Measurements from ENCODE around the gene IFT88.

The IFT88 gene

GRCh38 chr13:20573186-20573585 is 6.2 kb downstream of the IFT88 start:
- Histone ChIP-seq H3K9ac (ENCODE audit: low read length) (no peak overlapping the region), H3K27ac (ENCODE audit: low read depth, low read length) (no peak overlapping the region), H3K36me3 (ENCODE audit: control insufficient read depth, insufficient read depth, low read length) (peaks cover 4% of the 10 kb centered on the region), H3K4me1 (ENCODE audit: control insufficient read depth, insufficient read depth, low read length) (no peaks in the 10 kb centered on the region), H3K4me3 (ENCODE audit: low read length) (no peak overlapping the region), H3K27me3 (ENCODE audit: control insufficient read depth, insufficient read depth, low read length) (no peaks in the 10 kb centered on the region)

- no peak overlapping the region for H3K4me3 ChIP-seq (ENCODE audit: low read length)
- no peaks in the 10 kb centered on the region for H3K27me3 ChIP-seq (ENCODE audit: control insufficient read depth, insufficient read depth, low read length)
- H3K9ac ChIP-seq (ENCODE audit: low read length): no peak overlapping the region
- H3K36me3 ChIP-seq (ENCODE audit: control insufficient read depth, insufficient read depth, low read length): peaks cover 4% of the 10 kb centered on the region
- no peaks in the 10 kb centered on the region for H3K4me1 ChIP-seq (ENCODE audit: control insufficient read depth, insufficient read depth, low read length)
- no peak overlapping the region for H3K27ac ChIP-seq (ENCODE audit: low read depth, low read length)
These were observed 6.7 kb downstream of the IFT88 start for GRCh38 chr13:20573636-20574035.

GRCh38 chr13:20579191-20579590 is 12.2 kb downstream of the IFT88 start:
- Histone ChIP-seq H3K4me1 (ENCODE audit: control insufficient read depth, insufficient read depth, low read length) (no peaks in the 10 kb centered on the region), H3K27me3 (ENCODE audit: control insufficient read depth, insufficient read depth, low read length) (no peaks in the 10 kb centered on the region), H3K4me3 (ENCODE audit: low read length) (no peak overlapping the region), H3K36me3 (ENCODE audit: control insufficient read depth, insufficient read depth, low read length) (peaks cover 10% of the 10 kb centered on the region), H3K9ac (ENCODE audit: low read length) (no peak overlapping the region), H3K27ac (ENCODE audit: low read depth, low read length) (no peak overlapping the region)

GRCh38 chr13:20580257-20580656 is 13.3 kb downstream of the IFT88 start:
- Histone ChIP-seq H3K27ac (ENCODE audit: low read depth, low read length) (no peak overlapping the region), H3K27me3 (ENCODE audit: control insufficient read depth, insufficient read depth, low read length) (no peaks in the 10 kb centered on the region), H3K4me1 (ENCODE audit: control insufficient read depth, insufficient read depth, low read length) (no peaks in the 10 kb centered on the region), H3K4me3 (ENCODE audit: low read length) (no peak overlapping the region), H3K9ac (ENCODE audit: low read length) (no peak overlapping the region), H3K36me3 (ENCODE audit: control insufficient read depth, insufficient read depth, low read length) (peaks cover 10% of the 10 kb centered on the region)

GRCh38 chr13:20582026-20582425 is 15.1 kb downstream of the IFT88 start:
- no peak overlapping the region for H3K4me3 ChIP-seq (ENCODE audit: low read length)
- no peak overlapping the region for H3K9ac ChIP-seq (ENCODE audit: low read length)
- peaks cover 6% of the 10 kb centered on the region for H3K36me3 ChIP-seq (ENCODE audit: control insufficient read depth, insufficient read depth, low read length)
- H3K27me3 ChIP-seq (ENCODE audit: control insufficient read depth, insufficient read depth, low read length): no peaks in the 10 kb centered on the region
- H3K27ac ChIP-seq (ENCODE audit: low read depth, low read length): no peak overlapping the region
- no peaks in the 10 kb centered on the region for H3K4me1 ChIP-seq (ENCODE audit: control insufficient read depth, insufficient read depth, low read length)

- Histone ChIP-seq H3K4me3 (ENCODE audit: low read length) (no peak overlapping the region), H3K9ac (ENCODE audit: low read length) (no peak overlapping the region), H3K27me3 (ENCODE audit: control insufficient read depth, insufficient read depth, low read length) (no peaks in the 10 kb centered on the region), H3K36me3 (ENCODE audit: control insufficient read depth, insufficient read depth, low read length) (peaks cover 6% of the 10 kb centered on the region), H3K27ac (ENCODE audit: low read depth, low read length) (no peak overlapping the region), H3K4me1 (ENCODE audit: control insufficient read depth, insufficient read depth, low read length) (no peaks in the 10 kb centered on the region)
These were observed 16.9 kb downstream of the IFT88 start for GRCh38 chr13:20583803-20584293.

- H3K27me3 ChIP-seq (ENCODE audit: control insufficient read depth, insufficient read depth, low read length): no peaks in the 10 kb centered on the region
- no peak overlapping the region for H3K27ac ChIP-seq (ENCODE audit: low read depth, low read length)
- no peak overlapping the region for H3K9ac ChIP-seq (ENCODE audit: low read length)
- no peak overlapping the region for H3K4me3 ChIP-seq (ENCODE audit: low read length)
- H3K36me3 ChIP-seq (ENCODE audit: control insufficient read depth, insufficient read depth, low read length): no peaks in the 10 kb centered on the region
- no peaks in the 10 kb centered on the region for H3K4me1 ChIP-seq (ENCODE audit: control insufficient read depth, insufficient read depth, low read length)
These were observed 18.4 kb downstream of the IFT88 start for GRCh38 chr13:20585371-20585770.

- H3K27me3 ChIP-seq (ENCODE audit: control insufficient read depth, insufficient read depth, low read length): no peaks in the 10 kb centered on the region
- no peak overlapping the region for H3K27ac ChIP-seq (ENCODE audit: low read depth, low read length)
- no peaks in the 10 kb centered on the region for H3K36me3 ChIP-seq (ENCODE audit: control insufficient read depth, insufficient read depth, low read length)
- H3K4me1 ChIP-seq (ENCODE audit: control insufficient read depth, insufficient read depth, low read length): no peaks in the 10 kb centered on the region
- no peak overlapping the region for H3K9ac ChIP-seq (ENCODE audit: low read length)
- no peak overlapping the region for H3K4me3 ChIP-seq (ENCODE audit: low read length)
These were observed 21.7 kb downstream of the IFT88 start for GRCh38 chr13:20588529-20589110.

GRCh38 chr13:20590561-20590960 is 23.6 kb downstream of the IFT88 start:
- no peaks in the 10 kb centered on the region for H3K4me1 ChIP-seq (ENCODE audit: control insufficient read depth, insufficient read depth, low read length)
- no peaks in the 10 kb centered on the region for H3K27me3 ChIP-seq (ENCODE audit: control insufficient read depth, insufficient read depth, low read length)
- H3K4me3 ChIP-seq (ENCODE audit: low read length): no peak overlapping the region
- H3K36me3 ChIP-seq (ENCODE audit: control insufficient read depth, insufficient read depth, low read length): no peaks in the 10 kb centered on the region
- no peak overlapping the region for H3K9ac ChIP-seq (ENCODE audit: low read length)
- no peak overlapping the region for H3K27ac ChIP-seq (ENCODE audit: low read depth, low read length)

GRCh38 chr13:20592606-20593005 is 25.6 kb downstream of the IFT88 start:
- H3K9ac ChIP-seq (ENCODE audit: low read length): no peak overlapping the region
- peaks cover 2% of the 10 kb centered on the region for H3K36me3 ChIP-seq (ENCODE audit: control insufficient read depth, insufficient read depth, low read length)
- no peaks in the 10 kb centered on the region for H3K27me3 ChIP-seq (ENCODE audit: control insufficient read depth, insufficient read depth, low read length)
- H3K4me1 ChIP-seq (ENCODE audit: control insufficient read depth, insufficient read depth, low read length): no peaks in the 10 kb centered on the region
- no peak overlapping the region for H3K4me3 ChIP-seq (ENCODE audit: low read length)
- no peak overlapping the region for H3K27ac ChIP-seq (ENCODE audit: low read depth, low read length)

- H3K27ac ChIP-seq (ENCODE audit: low read depth, low read length): no peak overlapping the region
- H3K27me3 ChIP-seq (ENCODE audit: control insufficient read depth, insufficient read depth, low read length): no peaks in the 10 kb centered on the region
- H3K36me3 ChIP-seq (ENCODE audit: control insufficient read depth, insufficient read depth, low read length): peaks cover 2% of the 10 kb centered on the region
- H3K9ac ChIP-seq (ENCODE audit: low read length): no peak overlapping the region
- H3K4me1 ChIP-seq (ENCODE audit: control insufficient read depth, insufficient read depth, low read length): no peaks in the 10 kb centered on the region
- H3K4me3 ChIP-seq (ENCODE audit: low read length): no peak overlapping the region
These were observed 27.3 kb downstream of the IFT88 start for GRCh38 chr13:20594280-20594679.

GRCh38 chr13:20607015-20607414 is 40.1 kb downstream of the IFT88 start:
- Histone ChIP-seq H3K4me3 (ENCODE audit: low read length) (no peak overlapping the region), H3K27me3 (ENCODE audit: control insufficient read depth, insufficient read depth, low read length) (no peaks in the 10 kb centered on the region), H3K27ac (ENCODE audit: low read depth, low read length) (no peak overlapping the region), H3K9ac (ENCODE audit: low read length) (no peak overlapping the region), H3K36me3 (ENCODE audit: control insufficient read depth, insufficient read depth, low read length) (peaks cover 2% of the 10 kb centered on the region), H3K4me1 (ENCODE audit: control insufficient read depth, insufficient read depth, low read length) (no peaks in the 10 kb centered on the region)

- Histone ChIP-seq H3K36me3 (ENCODE audit: control insufficient read depth, insufficient read depth, low read length) (peaks cover 2% of the 10 kb centered on the region), H3K9ac (ENCODE audit: low read length) (no peak overlapping the region), H3K4me3 (ENCODE audit: low read length) (no peak overlapping the region), H3K27me3 (ENCODE audit: control insufficient read depth, insufficient read depth, low read length) (no peaks in the 10 kb centered on the region), H3K27ac (ENCODE audit: low read depth, low read length) (no peak overlapping the region), H3K4me1 (ENCODE audit: control insufficient read depth, insufficient read depth, low read length) (no peaks in the 10 kb centered on the region)
These were observed 41.6 kb downstream of the IFT88 start for GRCh38 chr13:20608438-20609020.

Data from rectal smooth muscle tissue (tissue), 1 donor.